SK-N-MC (cell line): Measurements from ENCODE around the gene NSA2.

Source experiments
- EZH2 ChIP-seq: fragments of 200-600 bp; sonication (generic); IDR thresholded peaks from one replicate; pipeline ENCODE4 v1.6.1; 2017; ENCODE audit warnings: antibody characterized with exemption
- FOXP2 ChIP-seq: optimal IDR thresholded peaks from 2 replicates; pipeline ENCODE3; 2011; ENCODE audit warnings: mild to moderate bottlenecking, moderate library complexity; ENCODE audit not compliant: insufficient read depth; ENCODE audit errors: extremely low read length, control extremely low read depth

- TF ChIP-seq EZH2 (no peak), FOXP2 (no peak)
Measured at GRCh38 chr5:74822288-74822687, 55.2 kb downstream of the NSA2 start.
